ENCODE results near the gene NPEPPS.
"Not testable (repeated sequence)": the region's sequence is repeated elsewhere in the genome, so short reads cannot be mapped to it uniquely, and the experiment has no call there.

NPEPPS gene

DNA sequence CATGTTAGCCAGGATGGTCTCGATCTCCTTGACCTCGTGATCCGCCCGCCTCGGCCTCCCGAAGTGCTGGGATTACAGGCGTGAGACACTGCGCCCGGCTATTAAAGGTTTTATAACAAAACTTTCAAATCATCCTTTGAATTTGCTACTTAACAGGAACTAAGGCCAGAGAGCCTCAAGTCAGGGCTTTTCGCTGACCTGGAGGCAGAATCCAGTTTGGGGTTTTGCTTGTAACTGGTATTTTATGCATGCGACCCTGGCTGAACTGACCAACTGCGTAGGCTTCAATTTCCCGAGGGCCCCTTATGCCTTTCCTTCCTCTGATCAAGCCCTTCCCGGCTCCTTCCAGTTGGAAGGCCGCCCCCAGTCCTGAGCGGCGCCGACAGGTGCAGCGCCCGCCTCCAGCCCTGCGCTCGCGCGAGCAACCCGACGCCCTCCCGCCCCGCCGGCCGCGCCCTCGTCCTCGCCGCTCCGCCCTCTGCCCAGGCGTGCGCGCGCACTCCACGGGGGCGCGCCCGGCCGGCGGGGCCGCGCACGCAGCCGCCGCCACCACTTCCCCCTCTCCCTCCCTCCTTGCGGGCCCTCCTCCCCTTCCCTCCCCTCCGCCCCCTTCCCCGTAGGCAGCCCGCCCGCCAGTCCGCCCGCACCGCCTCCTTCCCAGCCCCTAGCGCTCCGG, at the start of gene NPEPPS:
Gene NPEPPS, plus strand, starts transcription at position 552 of the 676 bp plus-strand sequence. CDS start 193 bp downstream, outside the sequence.
- DNase-seq (ENCODE audit: low read depth in 2 of 2) = peak; percentile 79 to 92
- peak within 1 kb of the TSS; percentile 61 to 67 for H3K4me3 ChIP-seq (replicated peaks in 1 of 2; ENCODE audit: low read depth in 2 of 2, low read length in 2 of 2)

GRCh38 chr17:47491841-47492212, 39.1 kb upstream of the NPEPPS start:
- DNase-seq (ENCODE audit: low read depth in 2 of 2) = peak; percentile 6 to 11
- peak overlapping the region; percentile 54 to 59 for H3K4me3 ChIP-seq (replicated peaks in 1 of 2; ENCODE audit: low read depth in 2 of 2, low read length in 2 of 2)

- H3K4me3 ChIP-seq (replicated peaks in 1 of 2; ENCODE audit: low read depth in 2 of 2, low read length in 2 of 2) = not testable (repeated sequence)
Observed at GRCh38 chr17:47499074-47499473, 31.8 kb upstream of the NPEPPS start.

DNA sequence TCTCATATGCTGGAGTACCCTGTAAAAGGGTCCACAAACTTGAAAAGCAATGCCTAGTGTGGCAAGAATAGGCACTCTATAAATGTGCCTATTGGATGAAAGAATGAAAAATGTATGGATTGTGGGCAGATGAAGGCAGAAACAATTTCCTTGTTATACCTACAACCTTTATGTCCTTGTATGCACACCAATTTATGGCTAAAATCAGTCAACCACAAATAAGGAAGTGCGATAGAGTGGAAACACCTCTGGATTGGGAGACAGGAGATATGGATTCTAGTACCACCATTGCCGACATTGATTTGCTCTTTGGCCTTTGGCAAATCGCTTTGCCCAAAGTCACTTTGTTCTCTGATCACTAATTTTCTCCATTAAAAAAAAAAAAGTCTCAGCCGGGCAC, 31.4 kb upstream of the NPEPPS start:
- not testable (repeated sequence) for DNase-seq (ENCODE audit: low read depth in 2 of 2); H3K4me3 ChIP-seq (replicated peaks in 1 of 2; ENCODE audit: low read depth in 2 of 2, low read length in 2 of 2)

More at GRCh38 chr17:47499074-47499473, 31.8 kb upstream of the NPEPPS start:
- DNase-seq (ENCODE audit: low read depth in 2 of 2) = not testable (repeated sequence)

DNA sequence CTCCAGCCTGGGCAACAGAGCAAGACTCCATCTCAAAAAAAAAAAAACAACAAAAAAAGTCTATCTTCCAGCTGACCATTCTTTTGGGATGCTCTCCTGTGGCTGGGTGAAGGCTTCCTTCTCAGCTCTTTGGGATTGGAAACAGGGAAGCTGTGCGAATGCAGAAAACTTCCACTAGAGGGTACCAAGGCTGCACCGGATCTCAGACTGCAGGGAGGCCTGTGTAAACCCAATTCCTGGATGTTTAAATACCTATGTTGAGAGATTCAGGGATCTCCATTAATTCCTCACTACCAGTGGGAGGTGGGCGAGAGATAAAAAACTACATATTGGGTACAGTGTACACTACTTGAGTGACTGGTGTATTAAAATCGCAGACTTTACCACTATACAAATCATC, 30.3 kb upstream of the NPEPPS start:
- TF ChIP-seq, protein P1, sequence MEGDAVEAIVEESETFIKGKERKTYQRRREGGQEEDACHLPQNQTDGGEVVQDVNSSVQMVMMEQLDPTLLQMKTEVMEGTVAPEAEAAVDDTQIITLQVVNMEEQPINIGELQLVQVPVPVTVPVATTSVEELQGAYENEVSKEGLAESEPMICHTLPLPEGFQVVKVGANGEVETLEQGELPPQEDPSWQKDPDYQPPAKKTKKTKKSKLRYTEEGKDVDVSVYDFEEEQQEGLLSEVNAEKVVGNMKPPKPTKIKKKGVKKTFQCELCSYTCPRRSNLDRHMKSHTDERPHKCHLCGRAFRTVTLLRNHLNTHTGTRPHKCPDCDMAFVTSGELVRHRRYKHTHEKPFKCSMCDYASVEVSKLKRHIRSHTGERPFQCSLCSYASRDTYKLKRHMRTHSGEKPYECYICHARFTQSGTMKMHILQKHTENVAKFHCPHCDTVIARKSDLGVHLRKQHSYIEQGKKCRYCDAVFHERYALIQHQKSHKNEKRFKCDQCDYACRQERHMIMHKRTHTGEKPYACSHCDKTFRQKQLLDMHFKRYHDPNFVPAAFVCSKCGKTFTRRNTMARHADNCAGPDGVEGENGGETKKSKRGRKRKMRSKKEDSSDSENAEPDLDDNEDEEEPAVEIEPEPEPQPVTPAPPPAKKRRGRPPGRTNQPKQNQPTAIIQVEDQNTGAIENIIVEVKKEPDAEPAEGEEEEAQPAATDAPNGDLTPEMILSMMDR (IDR thresholded peaks at IDR 0.05; ENCODE audit: low read depth, low read length) = peak; percentile 52
- H3K4me3 ChIP-seq (replicated peaks in 1 of 2; ENCODE audit: low read depth in 2 of 2, low read length in 2 of 2) = not testable (repeated sequence)
- DNase-seq (ENCODE audit: low read depth in 2 of 2) = peak; percentile 49 to 56

GRCh38 chr17:47502122-47502731, 28.7 kb upstream of the NPEPPS start:
- H3K4me3 ChIP-seq (replicated peaks in 1 of 2; ENCODE audit: low read depth in 2 of 2, low read length in 2 of 2) = not testable (repeated sequence)
- DNase-seq (ENCODE audit: low read depth in 2 of 2) = peak; percentile 58 to 72

DNA sequence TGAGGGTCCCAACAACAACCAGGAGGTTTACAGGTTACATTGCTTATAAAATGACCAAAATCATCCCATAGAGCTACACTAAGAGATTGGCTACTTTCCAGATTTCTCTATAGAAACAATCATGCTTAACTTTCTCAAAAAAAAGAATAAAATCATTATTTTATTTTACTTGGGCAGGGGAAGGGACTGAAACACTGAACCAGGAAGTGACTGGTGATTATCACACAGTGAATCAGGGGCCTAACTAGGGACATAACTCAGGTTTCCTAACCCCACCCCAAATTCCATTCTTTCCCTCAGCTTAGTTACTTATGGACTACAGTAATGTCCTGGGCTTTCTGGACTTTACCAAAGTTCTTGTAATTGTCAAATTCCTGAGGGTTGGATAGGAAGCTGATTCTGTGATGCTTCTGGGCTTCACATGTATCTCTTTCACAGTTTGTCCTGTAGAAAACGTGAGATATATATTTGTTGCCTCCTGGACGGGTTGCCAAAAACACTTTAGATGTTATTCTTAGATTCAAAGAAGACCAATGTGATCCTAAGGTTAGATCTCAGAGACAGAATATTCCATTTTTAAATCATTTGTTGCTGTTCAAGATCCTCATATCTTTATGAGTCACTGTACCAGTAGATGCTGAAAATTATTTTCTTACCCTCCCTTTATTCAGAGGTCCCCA, 28.0 kb upstream of the NPEPPS start:
- peak; percentile 23 to 66 for DNase-seq (ENCODE audit: low read depth in 2 of 2)
- not testable (repeated sequence) for H3K4me3 ChIP-seq (replicated peaks in 1 of 2; ENCODE audit: low read depth in 2 of 2, low read length in 2 of 2)

DNA sequence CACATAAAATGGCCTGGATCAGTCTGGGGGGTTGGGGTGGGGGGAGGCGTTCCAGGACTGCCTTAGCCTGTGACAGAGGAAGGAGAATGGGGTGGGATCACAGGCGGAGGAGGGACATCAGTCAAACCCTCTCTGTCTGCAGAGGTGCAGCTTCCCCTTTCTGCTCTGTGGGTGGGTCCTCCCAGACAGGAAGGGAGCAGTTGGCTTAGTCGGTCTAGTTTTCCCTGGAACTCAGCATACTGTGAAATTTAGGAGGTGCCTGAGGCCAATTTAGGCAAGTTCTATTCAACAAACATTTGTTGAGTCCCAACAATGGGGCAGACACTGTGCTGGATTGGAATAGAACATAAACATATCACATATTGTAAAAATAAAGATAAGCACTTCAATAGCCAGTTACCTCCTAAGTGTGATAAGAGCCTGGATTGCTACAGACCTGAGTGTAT, 19.2 kb upstream of the NPEPPS start:
- H3K4me3 ChIP-seq (replicated peaks in 1 of 2; ENCODE audit: low read depth in 2 of 2, low read length in 2 of 2) = not testable (repeated sequence)
- peak in 1 of 2 donors; percentile 25 for DNase-seq (ENCODE audit: low read depth in 2 of 2)

GRCh38 chr17:47513301-47513700, 17.6 kb upstream of the NPEPPS start:
- DNase-seq (ENCODE audit: low read depth in 2 of 2) = peak; percentile 13 to 77
- not testable (repeated sequence) for H3K4me3 ChIP-seq (replicated peaks in 1 of 2; ENCODE audit: low read depth in 2 of 2, low read length in 2 of 2)

GRCh38 chr17:47518880-47519279, 12.0 kb upstream of the NPEPPS start:
- not testable (repeated sequence) for H3K4me3 ChIP-seq (replicated peaks in 1 of 2; ENCODE audit: low read depth in 2 of 2, low read length in 2 of 2)
- peak in 1 of 2 donors; percentile 25 for DNase-seq (ENCODE audit: low read depth in 2 of 2)

GRCh38 chr17:47519365-47519764, 11.5 kb upstream of the NPEPPS start:
- not testable (repeated sequence) for H3K4me3 ChIP-seq (replicated peaks in 1 of 2; ENCODE audit: low read depth in 2 of 2, low read length in 2 of 2)

DNA sequence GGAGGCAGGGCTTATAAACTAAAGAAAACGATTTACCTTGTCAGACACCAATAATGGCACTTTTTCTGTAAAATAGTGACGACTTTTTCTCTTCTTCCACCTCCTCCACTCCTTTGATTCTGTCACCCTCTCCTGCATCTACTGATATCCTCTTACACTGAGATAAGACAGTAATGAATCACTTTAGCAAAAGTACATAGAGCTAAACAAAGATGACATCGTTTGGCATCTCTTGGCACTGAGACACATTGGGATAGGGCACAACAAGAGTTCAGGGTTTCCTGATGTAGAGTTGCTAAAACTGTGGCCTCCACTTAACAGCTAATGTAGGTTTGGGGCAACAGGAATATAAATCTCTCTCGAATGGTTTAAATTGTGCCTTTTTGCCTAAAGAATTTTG, 10.6 kb upstream of the NPEPPS start:
- DNase-seq (ENCODE audit: low read depth in 2 of 2) = not testable (repeated sequence)

More at GRCh38 chr17:47519365-47519764, 11.5 kb upstream of the NPEPPS start:
- not testable (repeated sequence) for DNase-seq (ENCODE audit: low read depth in 2 of 2)

DNA sequence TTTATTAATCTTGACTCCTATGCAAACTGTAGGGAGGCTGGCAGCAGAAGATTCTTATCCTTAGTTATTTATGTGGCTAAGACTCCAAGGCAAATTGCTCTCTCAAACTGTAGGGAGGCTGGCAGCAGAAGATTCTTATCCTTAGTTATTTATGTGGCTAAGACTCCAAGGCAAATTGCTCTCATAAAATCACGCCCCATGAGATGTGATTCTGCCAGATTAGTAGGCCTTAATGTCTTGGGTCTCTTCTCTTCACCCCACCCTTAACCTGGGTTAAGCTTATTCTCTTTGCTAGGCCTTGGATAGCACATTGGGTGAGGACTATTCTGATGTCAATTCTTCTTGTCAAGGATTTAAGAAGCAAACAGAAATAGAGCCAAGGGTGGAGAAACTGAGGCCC, 9.5 kb upstream of the NPEPPS start:
- DNase-seq (ENCODE audit: low read depth in 2 of 2); H3K4me3 ChIP-seq (replicated peaks in 1 of 2; ENCODE audit: low read depth in 2 of 2, low read length in 2 of 2): not testable (repeated sequence)

More for the DNA sequence above, 10.6 kb upstream of the NPEPPS start:
- H3K4me3 ChIP-seq (replicated peaks in 1 of 2; ENCODE audit: low read depth in 2 of 2, low read length in 2 of 2) = not testable (repeated sequence)

- not testable (repeated sequence) for H3K4me3 ChIP-seq (replicated peaks in 1 of 2; ENCODE audit: low read depth in 2 of 2, low read length in 2 of 2); DNase-seq (ENCODE audit: low read depth in 2 of 2)
Observed at GRCh38 chr17:47522341-47522740, 8.6 kb upstream of the NPEPPS start.

DNA sequence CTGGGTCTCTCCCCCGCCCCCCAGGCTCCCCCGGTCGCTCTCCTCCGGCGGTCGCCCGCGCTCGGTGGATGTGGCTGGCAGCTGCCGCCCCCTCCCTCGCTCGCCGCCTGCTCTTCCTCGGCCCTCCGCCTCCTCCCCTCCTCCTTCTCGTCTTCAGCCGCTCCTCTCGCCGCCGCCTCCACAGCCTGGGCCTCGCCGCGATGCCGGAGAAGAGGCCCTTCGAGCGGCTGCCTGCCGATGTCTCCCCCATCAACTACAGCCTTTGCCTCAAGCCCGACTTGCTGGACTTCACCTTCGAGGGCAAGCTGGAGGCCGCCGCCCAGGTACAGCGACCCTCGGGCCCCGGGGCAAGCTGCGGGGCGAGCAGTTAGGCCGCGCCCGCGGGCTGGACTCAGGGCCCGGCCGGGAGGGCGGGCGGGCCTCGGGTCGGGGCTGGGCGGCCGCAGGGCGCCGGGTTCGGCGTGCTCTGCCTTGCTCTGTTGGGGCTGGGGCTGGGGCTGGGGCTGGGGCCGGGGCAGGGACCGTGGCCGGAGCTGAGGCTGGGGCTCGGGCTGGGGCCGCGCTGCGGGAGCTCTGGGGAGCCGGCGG, 419 bp downstream of the NPEPPS start:
- peak overlapping the region; percentile 61 to 67 for H3K4me3 ChIP-seq (replicated peaks in 1 of 2; ENCODE audit: low read depth in 2 of 2, low read length in 2 of 2)
- DNase-seq (ENCODE audit: low read depth in 2 of 2) = not testable (repeated sequence)

DNA sequence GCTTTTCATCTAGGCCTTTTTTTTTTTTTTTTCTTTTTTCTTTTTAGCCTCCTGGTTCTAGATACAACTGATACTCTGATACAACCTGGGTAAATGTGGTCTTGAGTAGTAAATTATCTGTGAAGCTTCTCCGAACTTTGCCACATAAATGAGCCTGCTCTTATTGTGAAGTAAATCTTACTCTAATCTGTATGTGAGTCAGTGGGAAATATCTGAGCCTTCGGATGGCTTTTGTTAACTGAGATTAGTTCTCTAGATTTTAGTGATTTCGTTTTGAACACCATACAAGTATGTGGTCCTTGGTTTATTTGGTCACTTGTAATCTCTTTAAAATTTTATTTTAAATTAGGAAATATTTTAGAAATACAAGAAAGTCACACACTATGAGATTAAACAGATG, 8.2 kb downstream of the NPEPPS start:
- peak; percentile 3 to 14 for DNase-seq (ENCODE audit: low read depth in 2 of 2)
- not testable (repeated sequence) for H3K4me3 ChIP-seq (replicated peaks in 1 of 2; ENCODE audit: low read depth in 2 of 2, low read length in 2 of 2)

GRCh38 chr17:47541676-47542075, 10.8 kb downstream of the NPEPPS start:
- H3K4me3 ChIP-seq (replicated peaks in 1 of 2; ENCODE audit: low read depth in 2 of 2, low read length in 2 of 2); DNase-seq (ENCODE audit: low read depth in 2 of 2): not testable (repeated sequence)

Measured in cardiac fibroblast (primary cell).